H1 (cell line): ENCODE measurements around the gene SLC43A3. TPM values are rescaled to one million over a fixed set of nuclear protein-coding genes. Genes with fewer than 3 reads are reported as not detected.

Source experiments
- CTCF ChIA-PET: fragments of 300-600 bp; sonication (Branson Sonifier 250); formaldehyde crosslinking; loops from one replicate; lab custom pipeline; 2021; ENCODE audit not compliant: partially characterized antibody; lab: Charles Lee
- POLR2A ChIA-PET: fragments of 300-600 bp; sonication (Branson Sonifier 250); formaldehyde crosslinking; loops from one replicate; lab custom pipeline; 2021; ENCODE audit warnings: inconsistent platforms; ENCODE audit not compliant: partially characterized antibody; lab: Charles Lee
- DNase-seq, 2 experiments: peaks; one replicate each; pipeline versions ENCODE4 v3.0.0 to v3.0.0-alpha.2; 2010 to 2022; ENCODE audit warnings: low spot score in 2 of 2, low read depth in 1 of 2, mixed read lengths in 1 of 2
- FAIRE-seq: peaks from 2 replicates; lab custom pipeline; 2011; peaks lifted over from hg19 to GRCh38; lab: Jason Lieb, UNC
- H2AFZ ChIP-seq: 2 replicates; pipeline ENCODE4 v1.8.1; 2012; ENCODE audit warnings: low read length, inconsistent platforms
- H2AK5ac ChIP-seq: 2 replicates; pipeline ENCODE4 v1.6.1; 2013; ENCODE audit warnings: low read depth, low read length
- H2BK120ac ChIP-seq: replicated peaks from 2 replicates; pipeline ENCODE3; 2013; ENCODE audit warnings: low read depth, low read length, inconsistent platforms
- H2BK12ac ChIP-seq: 2 replicates; pipeline ENCODE4 v1.6.1; 2013; ENCODE audit warnings: low read depth, low read length
- H2BK15ac ChIP-seq: 2 replicates; pipeline ENCODE4 v1.6.1; 2013; ENCODE audit warnings: low read length
- H2BK20ac ChIP-seq: 2 replicates; pipeline ENCODE4 v1.6.1; 2013; ENCODE audit warnings: low read length
- H2BK5ac ChIP-seq: 2 replicates; pipeline ENCODE4 v1.6.1; 2013; ENCODE audit warnings: low read depth, low read length
- H3K14ac ChIP-seq: 2 replicates; pipeline ENCODE4 v1.6.1; 2013; ENCODE audit warnings: inconsistent platforms; ENCODE audit not compliant: insufficient read length
- H3K18ac ChIP-seq: 2 replicates; pipeline ENCODE4 v1.6.1; 2013; ENCODE audit warnings: low read length; ENCODE audit errors: extremely low read depth
- H3K23ac ChIP-seq: 2 replicates; pipeline ENCODE4 v1.6.1; 2013; ENCODE audit warnings: inconsistent platforms; ENCODE audit not compliant: insufficient read length
- H3K23me2 ChIP-seq: 2 replicates; pipeline ENCODE4 v1.6.1; 2013; ENCODE audit warnings: low read depth, low read length
- H3K27ac ChIP-seq: 2 replicates; pipeline ENCODE4 v1.6.1; 2011; ENCODE audit warnings: low read depth, low read length, inconsistent platforms
- H3K27me3 ChIP-seq, 4 experiments: replicated peaks in 1 of 4; 1 replicate in 1 of 4; 2 replicates in 3 of 4; pipeline versions ENCODE4 v1.6.1 to v1.8.1; 2011 to 2013; ENCODE audit warnings: low read length in 3 of 4, mild to moderate bottlenecking in 3 of 4, inconsistent platforms in 2 of 4, mixed read lengths in 2 of 4, moderate library complexity in 1 of 4; ENCODE audit not compliant: control insufficient read depth in 3 of 4, insufficient read depth in 3 of 4; ENCODE audit errors: extremely low read depth in 1 of 4
- H3K36me3 ChIP-seq, 4 experiments: 2 replicates each; pipeline versions ENCODE4 v1.6.1 to v1.8.1; 2011 to 2013; ENCODE audit warnings: mild to moderate bottlenecking in 4 of 4, low read length in 3 of 4, moderate library complexity in 2 of 4, control low read depth in 1 of 4, inconsistent platforms in 1 of 4; ENCODE audit not compliant: insufficient read depth in 4 of 4, control insufficient read depth in 2 of 4
- H3K4ac ChIP-seq: replicated peaks from 2 replicates; pipeline ENCODE3; 2013; ENCODE audit warnings: low read length, low read depth, mixed read lengths, inconsistent platforms; ENCODE audit not compliant: insufficient read length
- H3K4me1 ChIP-seq, 4 experiments: replicated peaks in 1 of 4; 1 replicate in 1 of 4; 2 replicates in 3 of 4; pipeline versions ENCODE4 v1.6.1 to v1.8.1; 2011 to 2013; ENCODE audit warnings: low read length in 3 of 4, inconsistent platforms in 2 of 4, mixed read lengths in 1 of 4; ENCODE audit not compliant: insufficient read depth in 4 of 4, control insufficient read depth in 3 of 4
- H3K4me2 ChIP-seq, 2 experiments: 2 replicates each; pipeline versions ENCODE4 v1.6.1 to v1.8.1; 2011 to 2013; ENCODE audit warnings: low read depth in 2 of 2, low read length in 2 of 2, control low read depth in 1 of 2, inconsistent platforms in 1 of 2, mild to moderate bottlenecking in 1 of 2; ENCODE audit not compliant: insufficient read depth in 1 of 2
- H3K4me3 ChIP-seq, 4 experiments: fragments of 200-600, 300-600 bp in 1 of 4; sonication (generic), shearing (Covaris generic), sonication (Bioruptor Twin) in 1 of 4; 2 replicates each; pipeline versions ENCODE4 v1.5.1 to v1.8.1; 2011 to 2016; ENCODE audit warnings: low read length in 4 of 4, low read depth in 3 of 4, control low read depth in 2 of 4, inconsistent platforms in 2 of 4, mild to moderate bottlenecking in 2 of 4, mixed read lengths in 1 of 4, moderate library complexity in 1 of 4; ENCODE audit not compliant: insufficient read depth in 2 of 4; ENCODE audit errors: extremely low read depth in 1 of 4
- H3K56ac ChIP-seq: replicated peaks from 2 replicates; pipeline ENCODE3; 2013; ENCODE audit warnings: low read depth, mild to moderate bottlenecking, mixed read lengths, low read length, inconsistent platforms; ENCODE audit not compliant: insufficient read length
- H3K79me1 ChIP-seq: 2 replicates; pipeline ENCODE4 v1.6.1; 2013; ENCODE audit warnings: low read depth, low read length, control low read depth
- H3K79me2 ChIP-seq, 2 experiments: 2 replicates each; pipeline versions ENCODE4 v1.6.1 to v1.8.1; 2012 to 2013; ENCODE audit warnings: low read length in 2 of 2, mild to moderate bottlenecking in 2 of 2, inconsistent platforms in 1 of 2; ENCODE audit not compliant: insufficient read depth in 2 of 2, control insufficient read depth in 1 of 2
- H3K9ac ChIP-seq, 4 experiments: replicated peaks in 1 of 4; 1 replicate in 1 of 4; 2 replicates in 3 of 4; pipeline versions ENCODE4 v1.6.1 to v1.8.1; 2011 to 2013; ENCODE audit warnings: low read depth in 3 of 4, low read length in 3 of 4, control low read depth in 2 of 4, mild to moderate bottlenecking in 2 of 4, moderate library complexity in 2 of 4, inconsistent platforms in 1 of 4; ENCODE audit errors: extremely low read depth in 1 of 4
- H3K9me3 ChIP-seq, 2 experiments: 2 replicates each; pipeline versions ENCODE4 v1.6.1 to v1.8.1; 2012 to 2013; ENCODE audit warnings: mild to moderate bottlenecking in 2 of 2, moderate library complexity in 2 of 2, control low read depth in 1 of 2, inconsistent platforms in 1 of 2, low read depth in 1 of 2, low read length in 1 of 2, mixed read lengths in 1 of 2; ENCODE audit not compliant: insufficient read depth in 2 of 2
- H4K20me1 ChIP-seq, 2 experiments: replicated peaks in 1 of 2; 2 replicates each; pipeline versions ENCODE3 to v1.8.1; 2011 to 2013; ENCODE audit warnings: inconsistent platforms in 2 of 2, low read length in 2 of 2, mild to moderate bottlenecking in 1 of 2; ENCODE audit not compliant: insufficient read depth in 2 of 2, control insufficient read depth in 1 of 2
- H4K5ac ChIP-seq: 2 replicates; pipeline ENCODE4 v1.6.1; 2013; ENCODE audit warnings: low read length, low read depth, mixed read lengths, inconsistent platforms; ENCODE audit not compliant: insufficient read length
- H4K8ac ChIP-seq: 2 replicates; pipeline ENCODE4 v1.8.0; 2013; ENCODE audit warnings: mild to moderate bottlenecking, moderate library complexity, low read length, inconsistent platforms; ENCODE audit not compliant: insufficient read depth; ENCODE audit errors: extremely low read depth
- H4K91ac ChIP-seq: replicated peaks from 2 replicates; pipeline ENCODE3; 2013; ENCODE audit warnings: low read length, mixed read lengths, inconsistent platforms; ENCODE audit not compliant: insufficient read length
- CBX8 ChIP-seq: fragments of 300-800, 300-1000 bp; sonication (generic); IDR thresholded peaks from 2 replicates; pipeline ENCODE4 v1.7.1; 2016; ENCODE audit warnings: low read depth, low read length, borderline replicate concordance
- EP300 ChIP-seq, 2 experiments: IDR thresholded peaks; 1 replicate in 1 of 2; 2 replicates in 1 of 2; pipeline ENCODE4 v1.6.1; 2011 to 2012; ENCODE audit warnings: low read depth in 2 of 2, low read length in 2 of 2, mild to moderate bottlenecking in 2 of 2, borderline replicate concordance in 1 of 2, inconsistent platforms in 1 of 2, moderate library complexity in 1 of 2
- GABPA ChIP-seq: IDR thresholded peaks from 2 replicates; pipeline ENCODE4 v1.6.1; 2011; ENCODE audit warnings: mild to moderate bottlenecking, low read length, moderate library complexity, borderline replicate concordance; ENCODE audit not compliant: insufficient read depth
- HDAC6 ChIP-seq: IDR thresholded peaks from one replicate; pipeline ENCODE4 v1.7.1; 2012; ENCODE audit warnings: low read depth, mild to moderate bottlenecking, inconsistent platforms, low read length, moderate library complexity
- JUND ChIP-seq: IDR thresholded peaks from 2 replicates; pipeline ENCODE4 v1.6.1; 2011; ENCODE audit warnings: mild to moderate bottlenecking, improper control_type of control experiment, low read length
- NANOG ChIP-seq: IDR thresholded peaks from 2 replicates; pipeline ENCODE4 v1.6.1; 2011; ENCODE audit warnings: low read length, low read depth, mild to moderate bottlenecking, inconsistent platforms; ENCODE audit not compliant: insufficient read depth, poor library complexity, severe bottlenecking
- POLR2A ChIP-seq, 2 experiments: IDR thresholded peaks; 1 replicate in 1 of 2; 2 replicates in 1 of 2; pipeline ENCODE4 v1.6.1; 2011; ENCODE audit warnings: low read depth in 2 of 2, low read length in 2 of 2, mild to moderate bottlenecking in 2 of 2; ENCODE audit errors: control extremely low read depth in 1 of 2
- RFX5 ChIP-seq: IDR thresholded peaks from 2 replicates; pipeline ENCODE4 v1.6.1; 2011; ENCODE audit warnings: low read depth, low read length, improper control_type of control experiment, borderline replicate concordance
- SP2 ChIP-seq: IDR thresholded peaks from 2 replicates; pipeline ENCODE4 v1.6.1; 2012; ENCODE audit warnings: mild to moderate bottlenecking, low read length, inconsistent platforms
- WGBS, 2 experiments: shearing (Covaris generic) in 1 of 2; methylation state at CpG; one replicate each; pipeline versions ENCODE4 v1.1.6 to v1.1.7; 2013 to 2015; ENCODE audit warnings: low lambda C conversion rate in 2 of 2, mixed read lengths in 2 of 2, inconsistent platforms in 1 of 2, low coverage in 1 of 2, missing lambda C conversion rate in 1 of 2; ENCODE audit not compliant: insufficient replicate concordance in 2 of 2, insufficient coverage in 1 of 2, insufficient read length in 1 of 2; ENCODE audit errors: extremely low coverage in 1 of 2, missing lambda C conversion rate in 1 of 2; 5-methylcytosine and 5-hydroxymethylcytosine counted together
- polyA plus RNA-seq, 7 experiments: library from polyadenylated mRNA; depleted of rRNA in 3 of 7; stranded (reverse) in 5 of 7; unstranded in 2 of 7; fragments of >200 nt in 5 of 7; fragments of 200-250 nt in 2 of 7; gene quantifications; 1 replicate in 5 of 7; 2 replicates in 1 of 7; 4 replicates in 1 of 7; pipeline versions ENCODE4 v1.2.1 to v1.2.3, GENCODE V29; 2011 to 2013; ENCODE audit warnings: missing spikeins in 2 of 7, mixed read lengths in 2 of 7
- total RNA-seq: library from RNA; stranded (reverse); fragmentation: NEBNext Ultra II Directional; extraction: Animal tissue kit (Norgen Biotek cat#: 25700); gene quantifications from 2 replicates; pipeline ENCODE4 v1.2.1, GENCODE V29; 2021

SLC43A3 gene
- total and polyA plus RNA-seq, 2 of the 8 experiments (the other 6 are each of a cell fraction or from before 2014, with no cell fraction given): 31.8 to 67.8 TPM

DNA sequence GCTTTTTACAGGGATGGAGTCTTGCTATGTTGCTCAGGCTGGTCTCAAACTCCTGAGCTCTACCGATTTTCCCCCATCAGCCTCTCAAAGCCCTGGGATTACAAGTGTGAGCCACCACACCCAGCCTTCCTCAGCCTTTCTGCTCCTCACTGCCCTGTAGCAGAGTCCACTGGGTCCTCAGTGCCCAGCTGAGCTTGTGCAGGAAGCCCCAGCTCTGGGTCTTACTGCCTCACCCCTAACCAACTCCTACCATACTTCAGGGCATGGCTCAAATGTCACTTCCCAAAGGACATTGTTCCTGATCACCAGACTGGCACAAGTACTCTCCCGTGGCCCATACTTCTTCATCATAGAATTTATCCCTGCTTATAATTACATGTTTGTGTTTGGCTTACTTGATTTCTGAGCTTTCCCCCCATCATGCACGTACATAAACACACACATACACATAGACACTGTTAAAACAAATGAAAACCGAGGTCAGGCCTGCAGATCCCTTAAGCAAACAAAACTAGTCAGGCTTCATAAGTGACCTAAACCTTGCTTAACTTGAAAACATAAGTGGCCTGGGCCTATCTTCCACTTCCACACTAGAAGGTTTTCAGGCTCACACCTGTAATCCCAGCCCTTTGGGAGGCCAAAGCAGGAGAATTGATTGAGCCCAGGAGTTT, 14.0 kb upstream of the SLC43A3 start:
- no peak overlapping the region for H4K8ac ChIP-seq
- no peak overlapping the region for H4K5ac ChIP-seq
- no peak overlapping the region for H3K4me3 ChIP-seq
- no peaks in the 10 kb centered on the region for H3K36me3 ChIP-seq
- no peak overlapping the region for H2BK15ac ChIP-seq
- no peak overlapping the region for H2AK5ac ChIP-seq
- no peak overlapping the region for H3K56ac ChIP-seq
- H2AFZ ChIP-seq: no peak overlapping the region
- FAIRE-seq: no peak
- no peak overlapping the region for H2BK120ac ChIP-seq
- no peaks in the 10 kb centered on the region for H3K9me3 ChIP-seq
- no peak overlapping the region for H3K23ac ChIP-seq
- CTCF ChIA-PET: interaction anchor here (1.1 to 12.5 kb wide), 9 partner anchors 10 to 102 kb away, joined by 3 to 97 read pairs (median 6); partner anchors contain the start of genes P2RX3 and RTN4RL2
- H3K4me2 ChIP-seq: no peak overlapping the region
- no peak overlapping the region for H4K91ac ChIP-seq
- no peak overlapping the region for H3K14ac ChIP-seq
- no peaks in the 10 kb centered on the region for H3K23me2 ChIP-seq
- H3K4ac ChIP-seq: no peak overlapping the region
- no peaks in the 10 kb centered on the region for H3K4me1 ChIP-seq
- no peak overlapping the region for H3K9ac ChIP-seq
- H3K79me1 ChIP-seq: no peaks in the 10 kb centered on the region
- H3K79me2 ChIP-seq: no peaks in the 10 kb centered on the region
- no peak for DNase-seq
- WGBS, 2 experiments: 81% methylated on average over 4 of the region's 4 CpGs; no CpG with 5 or more reads in 1 of the 2 experiments
- H3K27ac ChIP-seq: no peak overlapping the region
- H3K27me3 ChIP-seq: no peaks in the 10 kb centered on the region
- no peak overlapping the region for H2BK20ac ChIP-seq
- H2BK12ac ChIP-seq: no peak overlapping the region
- H3K18ac ChIP-seq: no peak overlapping the region
- H2BK5ac ChIP-seq: no peak overlapping the region
- H4K20me1 ChIP-seq: no peaks in the 10 kb centered on the region
- POLR2A ChIA-PET: interaction anchor here (1.4 to 1.5 kb wide), 2 partner anchors 34 to 38 kb away, joined by 3 read pairs; no protein-coding TSS in a partner anchor
- no peak for TF ChIP-seq GABPA
- no peak for TF ChIP-seq JUND
- TF ChIP-seq RFX5: no peak
- TF ChIP-seq CBX8: no peak
- no peak for TF ChIP-seq POLR2A (IDR thresholded peaks at IDR 0.05; ENCODE audit: control extremely low read depth in 1 of 2, low read depth in 2 of 2, low read length in 2 of 2)
- no peak for TF ChIP-seq SP2
- TF ChIP-seq EP300 (IDR thresholded peaks at IDR 0.05; ENCODE audit: borderline replicate concordance in 1 of 2, low read depth in 2 of 2, low read length in 2 of 2): no peak
- TF ChIP-seq NANOG: no peak
- no peak for TF ChIP-seq HDAC6
